Left ventricle myocardium inferior (tissue), 1 donor: ENCODE data around the gene HAND1. TPM values are rescaled to one million over a fixed set of nuclear protein-coding genes. Genes with fewer than 3 reads are reported as not detected.
A peak's percentile ranks its signal among the peaks of the same experiment; 100 is the strongest.

ENCODE experiments used
- DNase-seq: peaks from one replicate; pipeline ENCODE4 v3.0.0-alpha.2; 2020
- H3K27ac ChIP-seq: fragments of 200-600 bp; replicated peaks from 2 replicates; pipeline ENCODE4 v1.8.0; 2021
- H3K27me3 ChIP-seq: fragments of 200-600 bp; 2 replicates; pipeline ENCODE4 v1.8.0; 2021; ENCODE audit warnings: low read depth
- H3K36me3 ChIP-seq: fragments of 200-600 bp; 2 replicates; pipeline ENCODE4 v1.8.0; 2021
- H3K4me1 ChIP-seq: fragments of 200-600 bp; 2 replicates; pipeline ENCODE4 v1.8.0; 2021
- H3K4me3 ChIP-seq: fragments of 200-600 bp; 2 replicates; pipeline ENCODE4 v1.8.0; 2021; ENCODE audit warnings: mild to moderate bottlenecking, moderate library complexity
- H3K9me3 ChIP-seq: fragments of 200-600 bp; replicated peaks from 2 replicates; pipeline ENCODE4 v1.8.0; 2021
- intact Hi-C: fragments of 100-400 bp; cut with micrococcal nuclease; formaldehyde crosslinking; loops from one replicate; pipeline ENCODE4 v1.11.0; 2022
- total RNA-seq: library from RNA; stranded (reverse); fragmentation: NEBNext Ultra II Directional; extraction: Animal tissue kit (Norgen Biotek cat#: 25700); gene quantifications from one replicate; pipeline ENCODE4 v1.2.1, GENCODE V29; 2021
- TF ChIP-seq, protein P1 (sequence below): fragments of 200-600 bp; IDR thresholded peaks from 2 replicates; pipeline ENCODE4 v1.8.0; 2021; ENCODE audit warnings: antibody characterized with exemption, mild to moderate bottlenecking, borderline replicate concordance
- donor health status: DM: no; HTN: yes; CAD: no; lungs with severe emphysema.

Gene HAND1
- total RNA-seq, 1 donor from 2014 or later, result 26.2 TPM

DNA sequence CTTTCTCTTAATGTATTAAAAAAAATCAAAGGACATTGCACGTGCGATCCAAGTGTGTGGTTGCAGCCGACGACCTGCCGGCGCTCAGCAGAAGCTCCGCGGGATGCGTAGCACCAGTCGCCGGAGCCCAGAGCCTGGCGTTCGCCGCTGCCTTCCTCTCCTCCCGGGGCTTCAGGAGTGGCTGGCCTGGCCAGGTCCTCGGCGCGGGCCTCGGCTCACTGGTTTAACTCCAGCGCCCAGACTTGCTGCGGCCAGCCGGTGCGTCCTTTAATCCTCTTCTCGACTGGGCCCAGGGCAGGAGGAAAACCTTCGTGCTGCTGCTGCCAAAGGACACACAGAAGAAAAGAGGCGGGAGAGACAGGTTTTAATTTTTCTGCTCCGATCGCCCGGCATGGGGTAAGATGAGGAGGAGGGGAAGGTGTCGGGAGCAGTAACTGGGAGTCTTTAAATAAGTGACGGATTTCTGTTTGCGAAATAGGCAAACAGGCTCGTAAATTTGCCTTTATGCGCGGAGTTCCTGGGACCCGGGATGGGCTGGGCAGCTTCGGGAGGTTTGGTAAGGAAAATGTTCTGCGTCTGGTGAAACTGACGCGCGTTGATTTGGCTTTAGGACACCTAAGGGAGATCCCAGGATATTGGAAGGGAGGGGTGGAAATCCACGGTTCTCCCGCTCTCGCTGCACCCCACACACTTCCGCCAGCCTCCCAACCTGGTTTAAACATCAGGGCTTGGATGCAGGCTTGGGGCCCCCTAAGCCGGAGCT lies 2.3 kb downstream of the HAND1 start:
- DNase-seq, result no peak
- Histone ChIP-seq H3K36me3 (no peaks in the 10 kb centered on the region), H3K4me3 (peak overlapping the region; percentile 75), H3K4me1 (peaks cover 86% of the 10 kb centered on the region), H3K27ac (peak overlapping the region; percentile 88), H3K27me3 (peaks cover 100% of the 10 kb centered on the region), H3K9me3 (no peaks in the 10 kb centered on the region)
- intact Hi-C loops, result no loop called here
- TF ChIP-seq, protein P1, sequence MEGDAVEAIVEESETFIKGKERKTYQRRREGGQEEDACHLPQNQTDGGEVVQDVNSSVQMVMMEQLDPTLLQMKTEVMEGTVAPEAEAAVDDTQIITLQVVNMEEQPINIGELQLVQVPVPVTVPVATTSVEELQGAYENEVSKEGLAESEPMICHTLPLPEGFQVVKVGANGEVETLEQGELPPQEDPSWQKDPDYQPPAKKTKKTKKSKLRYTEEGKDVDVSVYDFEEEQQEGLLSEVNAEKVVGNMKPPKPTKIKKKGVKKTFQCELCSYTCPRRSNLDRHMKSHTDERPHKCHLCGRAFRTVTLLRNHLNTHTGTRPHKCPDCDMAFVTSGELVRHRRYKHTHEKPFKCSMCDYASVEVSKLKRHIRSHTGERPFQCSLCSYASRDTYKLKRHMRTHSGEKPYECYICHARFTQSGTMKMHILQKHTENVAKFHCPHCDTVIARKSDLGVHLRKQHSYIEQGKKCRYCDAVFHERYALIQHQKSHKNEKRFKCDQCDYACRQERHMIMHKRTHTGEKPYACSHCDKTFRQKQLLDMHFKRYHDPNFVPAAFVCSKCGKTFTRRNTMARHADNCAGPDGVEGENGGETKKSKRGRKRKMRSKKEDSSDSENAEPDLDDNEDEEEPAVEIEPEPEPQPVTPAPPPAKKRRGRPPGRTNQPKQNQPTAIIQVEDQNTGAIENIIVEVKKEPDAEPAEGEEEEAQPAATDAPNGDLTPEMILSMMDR, result no peak

DNA sequence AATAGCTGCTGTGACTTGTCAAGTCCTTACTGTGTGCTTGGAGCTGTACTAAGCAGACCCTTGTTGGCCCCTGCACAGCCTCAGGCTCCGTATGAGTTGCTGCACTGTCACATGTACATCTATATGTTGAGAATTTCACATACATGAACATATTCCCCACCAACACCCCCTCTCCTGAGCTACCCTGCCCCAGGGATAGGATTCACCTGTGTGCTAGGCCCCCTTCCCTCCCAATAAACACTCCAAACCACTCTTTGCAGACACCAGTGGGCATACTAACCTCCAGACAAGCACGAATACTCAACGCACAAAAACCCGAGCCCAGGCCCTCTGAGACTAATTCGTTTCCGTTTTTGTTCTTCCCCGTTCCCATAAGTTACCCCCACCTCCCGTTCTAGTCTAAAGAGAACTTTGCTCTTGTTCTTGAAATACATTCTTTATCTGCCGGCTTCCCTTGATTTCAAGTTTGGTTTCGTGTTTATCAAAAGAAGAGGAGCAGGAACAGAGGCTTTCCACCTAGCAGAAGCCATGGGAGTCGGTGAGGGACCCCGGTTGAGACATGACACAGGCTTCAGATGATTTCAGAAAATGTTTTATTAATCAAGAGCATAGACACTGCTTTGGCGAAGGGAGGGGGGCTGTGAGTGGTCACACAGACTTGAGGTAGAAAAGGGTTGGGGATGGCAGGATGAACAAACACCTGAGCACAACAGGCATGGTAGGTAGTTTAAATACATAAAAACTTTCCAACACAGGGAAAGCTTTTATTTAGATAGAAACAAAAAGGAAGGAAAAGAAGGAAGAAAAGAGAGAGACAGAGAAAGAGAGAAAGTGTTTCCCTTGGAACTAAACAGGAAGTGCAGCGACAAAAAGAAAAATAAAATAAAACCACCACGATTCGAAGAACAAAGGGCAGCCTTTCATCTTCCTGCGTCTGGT lies 3.4 kb downstream of the HAND1 start:
- Histone ChIP-seq H3K4me1 (peaks cover 88% of the 10 kb centered on the region), H3K27ac (peak overlapping the region; percentile 88), H3K36me3 (no peaks in the 10 kb centered on the region), H3K4me3 (peak overlapping the region; percentile 75), H3K27me3 (peaks cover 98% of the 10 kb centered on the region), H3K9me3 (no peaks in the 10 kb centered on the region)
- TF ChIP-seq, protein P1, result no peak
- DNase-seq, result no peak
- intact Hi-C loops, result no loop called here

DNA sequence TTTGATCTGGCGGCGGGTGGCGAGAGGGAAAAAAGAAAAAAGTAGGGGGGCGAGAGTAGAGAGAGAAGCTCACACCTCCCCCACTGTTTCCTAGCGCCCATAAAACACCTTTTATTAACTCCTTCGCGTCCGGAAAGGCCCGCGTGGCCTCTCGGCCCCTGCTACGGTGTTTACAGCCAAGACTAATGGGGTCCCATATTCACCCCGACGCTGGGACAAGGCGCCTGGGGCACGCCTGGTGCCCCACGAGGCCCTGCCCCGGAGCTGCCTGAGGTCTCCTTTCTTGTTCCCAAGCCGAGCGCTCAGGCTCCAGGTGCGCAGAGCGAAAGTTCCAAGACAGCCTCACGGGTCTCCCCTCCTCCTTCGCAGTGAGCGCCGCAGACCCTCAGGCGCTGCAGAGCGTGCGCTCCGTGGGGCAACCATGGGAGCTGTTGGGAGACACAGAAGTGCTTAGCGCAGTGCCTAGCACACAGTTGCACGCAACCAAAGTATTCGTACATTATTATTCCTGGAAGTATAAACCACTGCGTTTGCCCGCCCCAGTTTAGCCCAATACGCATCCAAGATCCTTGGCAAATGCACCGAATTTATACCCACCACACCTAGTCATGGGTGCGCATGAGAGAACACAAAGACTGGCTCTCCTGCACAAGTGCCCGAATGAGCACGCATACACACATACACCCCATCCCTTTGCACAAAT lies 4.3 kb downstream of the HAND1 start:
- H3K27me3 ChIP-seq, result peaks cover 98% of the 10 kb centered on the region
- peak overlapping the region; percentile 88 for H3K27ac ChIP-seq
- intact Hi-C loops, result no loop called here
- peak overlapping the region; percentile 75 for H3K4me3 ChIP-seq
- DNase-seq, result no peak
- TF ChIP-seq, protein P1, result no peak
- H3K4me1 ChIP-seq, result peaks cover 79% of the 10 kb centered on the region
- H3K36me3 ChIP-seq, result no peaks in the 10 kb centered on the region
- H3K9me3 ChIP-seq, result no peaks in the 10 kb centered on the region

DNA sequence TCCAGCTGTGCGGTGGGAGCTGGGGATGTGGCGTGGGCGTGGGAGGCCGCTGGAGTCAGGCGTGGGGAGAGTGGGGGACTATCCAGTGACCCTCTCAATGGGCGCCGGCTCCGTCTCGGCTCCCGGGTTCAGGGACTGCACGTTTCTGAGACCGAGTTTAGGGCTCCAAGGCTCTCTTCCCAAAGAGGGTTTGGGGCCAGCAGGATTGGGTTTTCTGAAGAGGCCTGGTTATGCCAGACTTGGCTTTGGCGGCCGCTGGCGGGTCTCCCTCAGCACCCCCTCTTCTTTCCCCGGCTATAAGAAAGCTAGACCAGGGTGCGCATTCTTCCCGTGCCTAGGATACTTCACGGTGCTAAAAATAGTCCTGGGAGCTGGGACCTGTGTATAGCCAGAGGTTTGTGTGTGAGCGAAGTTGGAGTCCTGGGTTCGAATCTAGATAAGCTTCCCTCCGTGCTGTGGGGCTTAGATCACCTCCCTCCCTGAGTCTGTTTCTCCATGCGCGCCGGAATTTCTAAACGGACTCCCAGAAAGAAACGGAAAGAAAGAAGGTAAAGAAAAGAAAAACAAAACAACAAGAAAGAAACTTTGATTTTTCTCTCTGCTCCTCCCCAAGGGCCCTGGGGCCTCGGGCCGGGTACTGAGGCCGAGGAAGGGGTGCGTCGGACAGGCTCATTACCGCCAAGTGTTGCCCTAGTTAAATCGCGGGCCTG lies 5.0 kb downstream of the HAND1 start:
- intact Hi-C loops, result no loop called here
- peaks cover 72% of the 10 kb centered on the region for H3K4me1 ChIP-seq
- no peak for DNase-seq

More for the DNA sequence above, 5.0 kb downstream of the HAND1 start:
- H3K9me3 ChIP-seq, result no peaks in the 10 kb centered on the region
- TF ChIP-seq, protein P1, result no peak
- H3K27me3 ChIP-seq, result peaks cover 98% of the 10 kb centered on the region
- peak overlapping the region; percentile 75 for H3K4me3 ChIP-seq
- H3K36me3 ChIP-seq, result no peaks in the 10 kb centered on the region
- peak overlapping the region; percentile 88 for H3K27ac ChIP-seq
